ENCODE measurements around the gene CCNE1.
"Not testable (repeated sequence)": the region's sequence is repeated elsewhere in the genome, so short reads cannot be mapped to it uniquely, and the experiment has no call there.

The CCNE1 gene

GRCh38 chr19:29787281-29787680, 24.5 kb upstream of the CCNE1 start:
- no peak for DNase-seq (ENCODE audit: low read depth in 2 of 2)

- DNase-seq (ENCODE audit: low read depth in 2 of 2): no peak
Observed at GRCh38 chr19:29789007-29789406, 22.8 kb upstream of the CCNE1 start.

- no peak for DNase-seq (ENCODE audit: low read depth in 2 of 2)
Observed at GRCh38 chr19:29793116-29793727, 18.6 kb upstream of the CCNE1 start.

- DNase-seq (ENCODE audit: low read depth in 2 of 2): not testable (repeated sequence)
Observed at GRCh38 chr19:29794490-29794889, 17.3 kb upstream of the CCNE1 start.

- no peak for DNase-seq (ENCODE audit: low read depth in 2 of 2)
Observed at GRCh38 chr19:29795461-29796172, 16.2 kb upstream of the CCNE1 start.

GRCh38 chr19:29796173-29796573, 15.6 kb upstream of the CCNE1 start:
- DNase-seq (ENCODE audit: low read depth in 2 of 2): no peak

GRCh38 chr19:29798774-29799497, 12.9 kb upstream of the CCNE1 start:
- DNase-seq (ENCODE audit: low read depth in 2 of 2): no peak

- no peak for DNase-seq (ENCODE audit: low read depth in 2 of 2)
Observed at GRCh38 chr19:29800100-29800825, 11.5 kb upstream of the CCNE1 start.

- not testable (repeated sequence) for DNase-seq (ENCODE audit: low read depth in 2 of 2)
Observed at GRCh38 chr19:29803951-29804350, 7.8 kb upstream of the CCNE1 start.

GRCh38 chr19:29804493-29804892, 7.3 kb upstream of the CCNE1 start:
- DNase-seq (ENCODE audit: low read depth in 2 of 2): no peak

GRCh38 chr19:29805031-29805965, 6.5 kb upstream of the CCNE1 start:
- DNase-seq (ENCODE audit: low read depth in 2 of 2): no peak

GRCh38 chr19:29806098-29806866, 5.5 kb upstream of the CCNE1 start:
- DNase-seq (ENCODE audit: low read depth in 2 of 2): no peak

GRCh38 chr19:29807178-29807577, 4.6 kb upstream of the CCNE1 start:
- no peak for DNase-seq (ENCODE audit: low read depth in 2 of 2)

GRCh38 chr19:29807870-29808405, 3.9 kb upstream of the CCNE1 start:
- no peak for DNase-seq (ENCODE audit: low read depth in 2 of 2)

GRCh38 chr19:29809795-29810503, 1.8 kb upstream of the CCNE1 start:
- DNase-seq (ENCODE audit: low read depth in 2 of 2): no peak

- DNase-seq (ENCODE audit: low read depth in 2 of 2): no peak
Observed at GRCh38 chr19:29810504-29810871, 1.3 kb upstream of the CCNE1 start.

GRCh38 chr19:29812080-29812880, 489 bp downstream of the CCNE1 start:
- DNase-seq (ENCODE audit: low read depth in 2 of 2): no peak

- no peak for DNase-seq (ENCODE audit: low read depth in 2 of 2)
Observed at GRCh38 chr19:29812881-29813275, 1.1 kb downstream of the CCNE1 start.

GRCh38 chr19:29813642-29814041, 1.9 kb downstream of the CCNE1 start:
- DNase-seq (ENCODE audit: low read depth in 2 of 2): no peak

Measured in stimulated activated CD8-positive, alpha-beta memory T cell treated with anti-CD3 and anti-CD28 coated beads, Interleukin-2, amount 100 ng/mL, for 1 hour (primary cell).